GM21576 (cell line): ENCODE results near the gene SCN1A.
A peak's percentile ranks its signal among the peaks of the same experiment; 100 is the strongest.
"Not testable (repeated sequence)": the region's sequence is repeated elsewhere in the genome, so short reads cannot be mapped to it uniquely, and the experiment has no call there.

Experiments used
- ATAC-seq: cut with Tn5 transposase; IDR thresholded peaks from one replicate; pipeline ENCODE4 v1.9.1; 2021; ENCODE audit warnings: mild to moderate bottlenecking, moderate library complexity; ENCODE audit not compliant: unreplicated experiment

SCN1A gene

DNA sequence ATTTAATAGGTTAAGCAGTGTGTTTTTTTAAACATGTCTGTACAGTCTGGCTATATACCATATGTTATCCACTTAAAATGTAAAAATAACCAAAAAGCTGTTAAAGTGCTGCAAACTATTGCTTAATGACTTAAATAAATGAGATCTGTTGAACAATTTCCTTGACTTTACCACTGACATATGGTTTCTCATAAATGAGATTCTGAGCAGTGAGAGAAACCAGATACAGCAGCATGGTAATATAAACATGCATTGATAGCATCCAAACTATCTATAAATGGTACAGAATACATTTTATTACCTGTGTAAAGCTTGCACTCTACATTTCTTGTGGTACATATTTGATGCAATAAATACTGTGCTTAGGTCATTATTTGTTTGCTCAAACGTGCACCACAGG lies 138.0 kb downstream of the SCN1A start:
- no peak for ATAC-seq

DNA sequence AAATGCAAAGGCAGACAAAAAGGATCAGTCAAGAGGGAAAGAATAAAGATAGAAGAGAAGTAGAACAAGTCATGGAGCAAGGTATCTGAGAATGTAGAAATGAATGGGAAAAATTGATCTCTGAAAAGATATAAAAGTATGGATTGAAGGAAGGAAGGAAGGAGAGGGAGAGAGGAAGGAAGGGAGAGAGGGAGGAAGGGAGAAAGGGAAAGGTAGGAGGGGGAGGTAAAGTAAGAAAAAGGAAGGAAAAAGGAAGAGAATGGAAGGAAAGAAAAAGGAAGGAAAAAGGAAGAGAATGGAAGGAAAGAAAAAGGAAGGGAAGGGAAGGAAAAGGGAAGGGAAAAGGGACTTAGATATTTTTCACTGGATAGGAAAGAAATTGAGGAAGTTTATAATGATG lies 142.7 kb downstream of the SCN1A start:
- no peak for ATAC-seq

GRCh38 chr2:165972161-165972560 lies 155.7 kb downstream of the SCN1A start:
- not testable (repeated sequence) for ATAC-seq

GRCh38 chr2:165970663-165971062 lies 157.2 kb downstream of the SCN1A start:
- no peak for ATAC-seq

GRCh38 chr2:165969227-165969626 lies 158.6 kb downstream of the SCN1A start:
- ATAC-seq: no peak

GRCh38 chr2:165967746-165968145 lies 160.1 kb downstream of the SCN1A start:
- ATAC-seq: no peak

- no peak for ATAC-seq
These were observed 166.0 kb downstream of the SCN1A start for GRCh38 chr2:165961818-165962217.

- no peak for ATAC-seq
These were observed 168.4 kb downstream of the SCN1A start for GRCh38 chr2:165959371-165959770.

DNA sequence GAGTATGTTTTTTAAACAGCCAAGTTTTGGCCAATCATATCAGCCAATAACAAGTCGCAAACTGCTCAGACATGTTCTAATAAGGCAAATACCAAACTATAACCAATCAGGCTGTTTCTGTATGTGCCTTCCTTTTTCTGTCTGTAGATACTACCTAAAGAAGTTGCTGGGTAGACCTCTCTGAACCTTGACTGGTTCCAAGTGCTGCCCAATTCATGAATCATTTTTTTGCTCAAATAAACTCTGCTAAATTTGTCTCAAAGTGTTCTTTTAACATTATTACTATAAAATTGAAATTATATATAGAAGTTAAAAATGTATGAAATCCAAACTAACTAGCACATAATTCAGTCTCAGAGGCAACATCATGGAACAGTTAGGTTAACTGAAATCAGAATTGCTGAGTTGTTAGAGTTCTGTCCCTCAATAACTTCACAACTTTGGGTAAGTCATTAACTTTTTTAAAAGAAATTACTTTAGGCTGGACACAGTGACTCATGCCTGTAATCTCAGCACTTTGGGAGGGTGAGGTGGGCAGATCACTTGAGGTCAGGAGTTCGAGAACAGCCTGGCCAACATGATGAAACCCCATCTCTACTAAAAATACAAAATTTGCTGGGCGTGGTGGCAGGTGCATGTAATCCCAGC lies 169.4 kb downstream of the SCN1A start:
- ATAC-seq: no peak

GRCh38 chr2:165957030-165957675 lies 170.7 kb downstream of the SCN1A start:
- no peak for ATAC-seq

DNA sequence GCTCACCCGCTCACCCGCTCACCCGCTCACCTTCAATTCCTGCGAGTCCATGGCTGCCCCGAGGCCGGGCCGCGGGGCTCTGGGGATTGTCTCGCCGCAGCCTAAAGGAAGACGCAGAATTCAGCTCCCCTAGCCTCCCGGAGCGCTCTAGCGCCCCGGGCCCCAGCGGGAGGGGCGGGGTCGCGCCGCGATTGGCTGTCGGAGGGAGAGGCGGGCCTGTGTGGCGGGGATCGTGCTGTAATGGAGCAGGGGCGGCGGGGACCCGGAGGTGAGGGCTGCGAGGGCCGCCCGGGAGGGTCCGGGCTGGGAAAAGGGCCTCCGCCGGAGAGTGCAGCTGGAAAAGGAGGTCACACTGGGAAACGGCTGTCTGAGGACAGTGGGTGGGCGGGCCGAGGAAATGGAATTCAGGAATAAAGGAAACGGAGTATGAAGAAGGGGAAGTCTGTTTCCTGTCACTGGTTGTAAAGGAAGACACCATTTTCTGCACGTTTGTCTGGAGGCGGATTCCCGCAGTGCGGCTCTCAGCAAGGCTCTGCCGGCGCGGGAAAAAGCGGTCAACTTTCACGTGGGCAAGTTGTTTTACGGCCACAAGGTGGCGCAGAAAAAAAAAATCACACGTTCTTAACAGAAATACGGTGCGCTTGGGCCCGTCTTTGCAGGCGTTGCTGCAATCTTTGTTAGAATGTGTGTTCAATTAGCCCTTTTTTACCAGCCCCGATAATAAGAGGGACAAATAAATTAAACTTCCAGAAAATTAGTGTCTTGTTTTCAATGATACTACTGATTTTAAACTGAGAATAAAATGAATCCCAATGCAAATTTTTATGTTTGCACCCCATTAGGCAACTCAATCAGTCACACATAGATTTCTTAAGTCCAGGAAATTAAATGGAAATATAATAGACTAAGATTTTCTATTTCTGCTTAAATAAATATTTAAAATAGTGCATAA lies 173.9 kb downstream of the SCN1A start, which contains the start of gene TTC21B:
TSS of gene TTC21B (minus strand) at position 122 of the 952 bp plus-strand sequence. CDS start at position 51, 71 bp downstream.
- peak; percentile 97 for ATAC-seq

DNA sequence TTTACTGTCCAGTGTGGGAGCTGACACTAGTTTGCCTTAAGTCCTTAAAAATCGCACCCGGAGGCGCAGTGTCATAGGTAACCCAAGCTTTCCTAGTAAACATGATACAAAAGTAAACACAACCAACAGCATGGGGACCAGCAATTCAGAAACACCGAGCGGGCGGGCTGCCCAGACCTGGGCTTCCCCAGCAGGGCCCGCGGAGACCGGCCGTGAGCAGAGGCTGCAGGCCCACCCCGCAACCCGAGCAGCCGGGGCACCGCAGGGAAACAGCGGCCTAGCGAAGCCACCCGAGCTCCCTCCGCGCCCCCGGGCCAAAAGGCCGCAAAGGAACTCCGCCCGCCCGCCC lies 174.5 kb downstream of the SCN1A start:
- ATAC-seq: peak; percentile 28

DNA sequence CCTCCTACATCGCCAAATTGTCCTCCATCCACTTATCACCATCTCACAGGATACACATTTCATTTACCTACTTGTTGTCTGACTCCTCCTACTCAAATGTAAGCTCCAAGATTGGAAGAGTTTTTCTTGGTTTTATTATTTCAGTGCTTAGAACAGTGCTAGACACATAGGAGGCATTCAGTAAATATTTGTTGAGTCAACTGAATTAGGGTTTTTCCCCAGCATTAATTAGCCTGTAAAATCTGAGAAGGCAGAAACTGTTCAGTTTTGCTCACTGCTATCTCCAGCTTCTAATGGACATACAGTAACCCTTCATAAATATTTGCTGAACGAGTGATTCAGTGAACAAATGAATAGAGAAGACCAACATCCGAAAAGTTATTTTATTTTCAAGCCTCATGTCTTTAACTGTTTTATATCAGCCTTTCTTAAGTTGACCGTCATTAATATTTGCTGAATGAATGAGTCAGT lies 175.0 kb downstream of the SCN1A start:
- ATAC-seq: no peak

DNA sequence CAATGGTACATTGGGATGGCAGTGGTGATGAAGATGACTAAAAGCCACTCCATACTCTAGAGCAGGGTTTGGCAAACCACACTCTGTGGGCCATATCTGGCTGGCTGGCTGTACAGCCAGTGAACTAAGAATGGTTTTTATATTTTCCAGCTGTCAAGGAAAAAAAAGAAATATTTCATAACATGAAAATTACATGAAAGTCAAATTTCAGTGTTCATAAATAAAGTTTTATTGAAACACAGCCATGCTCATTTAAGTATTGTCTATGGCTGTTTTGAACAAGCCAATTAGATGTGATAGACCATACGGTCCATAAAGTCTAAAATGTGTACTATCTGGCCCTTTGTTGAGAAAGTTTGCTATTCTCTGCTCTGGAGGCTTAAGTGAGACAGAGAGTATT lies 175.7 kb downstream of the SCN1A start:
- no peak for ATAC-seq

GRCh38 chr2:165950438-165950837 lies 177.4 kb downstream of the SCN1A start:
- ATAC-seq: no peak

DNA sequence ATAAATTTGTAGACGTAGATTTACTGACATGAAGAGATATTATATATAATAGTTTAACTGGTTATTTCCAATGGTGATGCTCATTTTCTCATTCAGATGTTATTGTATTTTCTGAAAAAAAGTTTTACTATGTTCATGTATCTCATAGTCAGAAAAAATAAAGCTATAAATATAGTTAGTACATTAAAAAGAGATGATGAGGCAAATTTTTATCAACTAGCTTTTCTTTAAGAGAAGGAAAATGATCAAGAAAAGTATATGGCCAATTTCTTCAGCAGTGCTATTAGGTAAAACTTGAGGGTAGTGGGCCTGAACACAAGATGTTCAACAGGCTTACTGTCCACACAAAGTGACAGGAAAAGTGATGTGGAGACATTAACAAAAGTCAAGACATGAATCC lies 186.0 kb downstream of the SCN1A start:
- no peak for ATAC-seq

DNA sequence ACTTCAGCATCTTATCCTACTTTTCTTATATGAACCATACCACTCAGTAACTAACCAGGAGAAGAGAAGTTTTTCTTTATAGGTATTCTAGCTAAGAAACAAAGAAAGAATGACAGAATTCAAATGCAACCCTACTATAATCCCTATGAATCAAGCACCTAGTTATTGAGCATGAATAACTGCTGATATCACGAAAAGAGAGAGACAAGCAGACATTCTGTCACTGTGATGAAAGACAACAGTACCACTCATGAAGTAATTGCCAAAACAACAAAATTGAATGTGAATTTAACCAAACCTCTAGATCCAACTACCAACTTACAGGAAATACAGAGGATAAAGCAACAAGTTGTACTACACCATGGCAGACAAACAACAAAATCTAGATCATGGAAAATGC lies 189.6 kb downstream of the SCN1A start:
- no peak for ATAC-seq
